ENCODE data around the gene BABAM2. TPM values are rescaled to one million over a fixed set of nuclear protein-coding genes. Genes with fewer than 3 reads are reported as not detected.

Gene BABAM2
- total RNA-seq, 2 experiments from 2014 or later: 41.8 to 47.2 TPM

- Mint-ChIP-seq H3K4me1 (ENCODE audit: low read depth) (no peaks in the 10 kb centered on the region), H3K4me3 (no peak overlapping the region), H3K36me3 (ENCODE audit: low read depth) (no peaks in the 10 kb centered on the region), H3K27me3 (ENCODE audit: low read depth) (no peaks in the 10 kb centered on the region), H3K9me3 (no peaks in the 10 kb centered on the region), H3K27ac (no peak overlapping the region)
- no peak for DNase-seq
- intact Hi-C loops (cut with micrococcal nuclease): no loop called here
- CTCF ChIA-PET: interaction anchor here (0.6 kb wide), 1 partner anchor 514 kb away, joined by 5 read pairs; no protein-coding TSS in a partner anchor
Observed at GRCh38 chr2:28319118-28320008, 428.8 kb downstream of the BABAM2 start.

DNA sequence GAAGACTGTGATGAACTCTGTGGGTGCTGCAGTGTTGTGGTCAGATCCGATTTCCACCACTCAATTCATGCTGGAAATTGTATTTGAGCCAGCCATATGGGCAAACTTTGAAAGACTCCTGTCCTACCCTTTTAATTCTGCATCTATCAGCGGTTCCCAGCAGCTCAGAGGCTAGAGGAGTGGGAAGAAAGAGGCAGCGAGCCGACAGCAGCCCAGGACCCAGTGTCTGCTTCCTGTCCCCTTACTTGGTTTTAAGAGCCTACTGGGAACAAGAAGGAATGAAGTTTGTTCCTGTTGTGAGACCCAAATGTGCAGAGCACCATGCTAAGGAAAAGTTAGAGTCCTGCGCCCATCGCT is 429.5 kb downstream of the BABAM2 start:
- no peaks in the 10 kb centered on the region for H3K4me1 Mint-ChIP-seq (ENCODE audit: low read depth)
- CTCF ChIA-PET: no interaction called here
- H3K27me3 Mint-ChIP-seq (ENCODE audit: low read depth): no peaks in the 10 kb centered on the region
- H3K36me3 Mint-ChIP-seq (ENCODE audit: low read depth): no peaks in the 10 kb centered on the region
- no peak overlapping the region for H3K4me3 Mint-ChIP-seq
- no peak overlapping the region for H3K27ac Mint-ChIP-seq
- no peak for DNase-seq
- no peaks in the 10 kb centered on the region for H3K9me3 Mint-ChIP-seq
- intact Hi-C loops (cut with micrococcal nuclease): no loop called here

DNA sequence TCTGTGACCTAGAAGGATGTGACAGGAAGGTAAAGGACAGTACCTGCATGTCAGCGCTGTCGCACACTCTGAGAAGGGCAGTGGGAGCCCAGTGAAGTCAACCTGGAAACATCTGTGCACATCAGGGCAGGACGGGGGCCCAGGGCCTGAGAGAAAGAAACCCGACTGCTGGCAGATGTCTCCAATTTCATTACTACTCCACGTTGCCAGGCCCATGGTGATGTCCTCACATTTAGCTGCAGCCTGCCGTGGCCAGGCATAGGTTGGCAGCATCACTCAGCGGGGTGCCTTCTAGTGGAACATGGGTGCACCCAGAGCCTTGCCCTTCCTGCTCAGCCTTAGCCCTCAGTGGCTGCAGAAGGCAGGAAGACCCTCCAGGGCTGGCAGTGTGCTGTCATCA is 429.8 kb downstream of the BABAM2 start:
- H3K9me3 Mint-ChIP-seq: no peaks in the 10 kb centered on the region
- H3K27me3 Mint-ChIP-seq (ENCODE audit: low read depth): no peaks in the 10 kb centered on the region
- CTCF ChIA-PET: no interaction called here
- no peak overlapping the region for H3K4me3 Mint-ChIP-seq
- H3K36me3 Mint-ChIP-seq (ENCODE audit: low read depth): no peaks in the 10 kb centered on the region
- no peak for DNase-seq
- no peaks in the 10 kb centered on the region for H3K4me1 Mint-ChIP-seq (ENCODE audit: low read depth)
- no peak overlapping the region for H3K27ac Mint-ChIP-seq
- intact Hi-C loops (cut with micrococcal nuclease): no loop called here

DNA sequence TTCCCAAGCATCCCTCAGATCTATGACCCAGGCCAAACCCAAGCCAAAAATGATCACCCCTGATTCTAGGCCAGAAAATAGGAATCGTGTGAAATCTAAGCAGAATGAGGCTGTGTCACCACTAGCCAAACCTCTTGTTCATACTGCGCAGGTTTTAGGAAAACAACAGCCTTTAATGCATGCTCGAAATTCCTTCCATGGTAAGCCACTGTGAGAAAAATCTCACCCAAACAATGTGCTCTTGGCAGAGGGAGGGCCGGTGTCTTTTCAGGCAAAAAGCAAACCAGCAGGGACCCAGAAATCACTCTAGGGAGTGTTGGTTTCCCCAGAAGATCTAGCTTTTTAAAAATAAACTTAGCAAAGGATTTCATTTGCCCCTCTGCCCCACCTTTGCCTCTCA is 430.9 kb downstream of the BABAM2 start:
- CTCF ChIA-PET: no interaction called here
- no peaks in the 10 kb centered on the region for H3K9me3 Mint-ChIP-seq
- no peak overlapping the region for H3K27ac Mint-ChIP-seq
- no peaks in the 10 kb centered on the region for H3K27me3 Mint-ChIP-seq (ENCODE audit: low read depth)
- no peaks in the 10 kb centered on the region for H3K36me3 Mint-ChIP-seq (ENCODE audit: low read depth)
- no peak for DNase-seq
- intact Hi-C loops (cut with micrococcal nuclease): no loop called here
- no peak overlapping the region for H3K4me3 Mint-ChIP-seq
- peaks cover 9% of the 10 kb centered on the region for H3K4me1 Mint-ChIP-seq (ENCODE audit: low read depth)

DNA sequence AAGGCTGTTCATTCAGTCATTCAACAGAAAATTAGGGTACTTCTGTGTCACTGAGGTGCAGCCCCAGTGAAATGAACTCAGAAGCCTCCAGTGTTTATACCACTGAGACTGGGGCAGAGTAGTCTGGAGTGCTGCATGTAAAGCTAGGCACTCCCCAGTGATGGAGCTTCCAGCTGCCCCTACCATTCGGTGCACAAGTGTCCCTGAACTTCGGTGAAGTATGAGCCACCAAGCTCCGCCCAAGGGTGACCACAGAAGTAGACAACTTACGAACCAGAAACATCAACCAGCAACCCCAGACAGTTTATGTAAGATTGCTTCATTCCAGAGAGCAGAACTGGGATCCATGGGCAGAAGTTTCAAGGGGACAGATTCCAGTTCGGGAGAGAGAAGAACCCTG is 431.5 kb downstream of the BABAM2 start:
- intact Hi-C loops (cut with micrococcal nuclease): no loop called here
- DNase-seq: no peak
- Mint-ChIP-seq H3K27ac (no peak overlapping the region), H3K27me3 (ENCODE audit: low read depth) (no peaks in the 10 kb centered on the region), H3K36me3 (ENCODE audit: low read depth) (no peaks in the 10 kb centered on the region), H3K4me1 (ENCODE audit: low read depth) (peaks cover 9% of the 10 kb centered on the region), H3K9me3 (no peaks in the 10 kb centered on the region), H3K4me3 (no peak overlapping the region)
- CTCF ChIA-PET: no interaction called here

DNA sequence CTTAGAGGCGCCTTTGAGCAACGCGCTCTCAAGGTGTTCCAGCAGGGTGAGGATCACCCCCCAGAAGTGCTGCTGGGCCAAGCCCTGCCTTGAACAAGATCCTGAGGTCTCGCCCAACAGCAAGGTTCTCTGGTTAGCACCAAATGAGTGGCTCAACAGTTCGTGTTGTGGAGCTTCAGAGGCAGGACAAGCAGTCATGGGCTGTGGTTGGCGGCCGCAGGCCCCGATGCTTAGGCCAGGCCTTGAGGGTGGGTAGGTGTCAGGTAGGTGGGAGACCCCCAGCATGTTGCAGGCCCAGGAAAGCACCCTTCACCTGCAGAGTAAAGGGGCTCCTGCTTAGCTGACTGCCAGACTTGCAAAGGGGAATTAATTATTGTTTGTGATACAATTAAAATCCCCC is 431.9 kb downstream of the BABAM2 start:
- DNase-seq: no peak
- Mint-ChIP-seq H3K4me3 (no peak overlapping the region), H3K27me3 (ENCODE audit: low read depth) (no peaks in the 10 kb centered on the region), H3K9me3 (no peaks in the 10 kb centered on the region), H3K36me3 (ENCODE audit: low read depth) (no peaks in the 10 kb centered on the region), H3K4me1 (ENCODE audit: low read depth) (peaks cover 9% of the 10 kb centered on the region), H3K27ac (no peak overlapping the region)
- CTCF ChIA-PET: interaction anchor here (0.8 kb wide), 1 partner anchor 28 kb away, joined by 3 read pairs; no protein-coding TSS in a partner anchor
- intact Hi-C loops (cut with micrococcal nuclease): no loop called here

DNA sequence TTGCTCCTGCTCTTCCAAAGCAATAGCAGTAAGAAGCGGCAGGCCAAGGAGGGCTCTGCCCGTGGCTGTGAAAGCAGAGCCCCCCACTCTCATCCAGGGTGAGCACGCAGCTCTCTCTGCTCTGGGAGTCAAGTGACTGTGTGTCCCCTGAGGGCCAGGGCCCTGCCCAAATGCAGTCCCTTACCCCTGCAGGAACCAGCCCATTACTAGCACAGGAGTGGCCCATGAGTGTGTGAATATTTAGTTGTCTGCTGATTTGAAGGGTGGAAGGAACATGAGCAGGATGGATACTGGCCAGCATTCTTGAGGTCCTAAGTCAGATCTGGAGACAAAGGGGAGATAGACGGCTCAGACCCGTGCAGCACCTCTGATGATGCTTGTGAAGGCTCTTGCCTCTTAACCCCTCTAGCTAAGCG is 432.5 kb downstream of the BABAM2 start:
- no peaks in the 10 kb centered on the region for H3K36me3 Mint-ChIP-seq (ENCODE audit: low read depth)
- DNase-seq: no peak
- intact Hi-C loops (cut with micrococcal nuclease): no loop called here
- no peaks in the 10 kb centered on the region for H3K27me3 Mint-ChIP-seq (ENCODE audit: low read depth)
- H3K9me3 Mint-ChIP-seq: no peaks in the 10 kb centered on the region
- H3K27ac Mint-ChIP-seq: no peak overlapping the region
- no peak overlapping the region for H3K4me3 Mint-ChIP-seq
- CTCF ChIA-PET: interaction anchor here (0.8 kb wide), 1 partner anchor 28 kb away, joined by 3 read pairs; no protein-coding TSS in a partner anchor
- H3K4me1 Mint-ChIP-seq (ENCODE audit: low read depth): peaks cover 10% of the 10 kb centered on the region

DNA sequence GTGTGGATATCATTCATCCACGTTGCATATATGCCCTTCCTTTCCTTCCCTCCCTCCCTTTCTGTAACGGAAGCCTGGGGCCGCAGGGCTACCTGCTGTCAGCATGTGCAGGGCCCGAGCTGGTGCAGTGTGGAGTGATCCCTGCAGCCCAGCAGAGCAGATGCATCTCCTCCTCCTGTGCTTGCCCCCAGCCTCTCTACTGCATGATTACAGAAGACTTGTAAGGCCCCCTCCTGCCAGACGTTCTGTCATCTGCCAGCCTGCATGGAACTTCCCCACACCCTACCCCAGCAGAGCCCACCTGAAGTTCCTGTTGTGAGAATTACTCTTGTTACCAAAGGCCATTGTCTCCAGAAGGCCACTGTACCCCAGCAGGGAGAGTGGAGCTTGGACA is 434.6 kb downstream of the BABAM2 start:
- CTCF ChIA-PET: no interaction called here
- intact Hi-C loops (cut with micrococcal nuclease): no loop called here
- Mint-ChIP-seq H3K27me3 (ENCODE audit: low read depth) (no peaks in the 10 kb centered on the region), H3K4me1 (ENCODE audit: low read depth) (peaks cover 14% of the 10 kb centered on the region), H3K36me3 (ENCODE audit: low read depth) (no peaks in the 10 kb centered on the region), H3K4me3 (no peak overlapping the region), H3K27ac (no peak overlapping the region), H3K9me3 (no peaks in the 10 kb centered on the region)
- DNase-seq: no peak

GRCh38 chr2:28325567-28326468 is 435.3 kb downstream of the BABAM2 start:
- no peak overlapping the region for H3K4me3 Mint-ChIP-seq
- CTCF ChIA-PET: interaction anchor here (0.6 kb wide), 1 partner anchor 20 kb away, joined by 3 read pairs; no protein-coding TSS in a partner anchor

GRCh38 chr2:28326469-28326805 is 435.9 kb downstream of the BABAM2 start:
- Mint-ChIP-seq H3K27ac (no peak overlapping the region), H3K9me3 (no peaks in the 10 kb centered on the region), H3K36me3 (ENCODE audit: low read depth) (no peaks in the 10 kb centered on the region), H3K4me3 (no peak overlapping the region), H3K4me1 (ENCODE audit: low read depth) (peaks cover 14% of the 10 kb centered on the region), H3K27me3 (ENCODE audit: low read depth) (no peaks in the 10 kb centered on the region)
- CTCF ChIA-PET: no interaction called here
- intact Hi-C loops (cut with micrococcal nuclease): no loop called here
- no peak for DNase-seq

More at GRCh38 chr2:28325567-28326468, 435.3 kb downstream of the BABAM2 start:
- Mint-ChIP-seq H3K4me1 (ENCODE audit: low read depth) (peaks cover 14% of the 10 kb centered on the region), H3K36me3 (ENCODE audit: low read depth) (no peaks in the 10 kb centered on the region), H3K9me3 (no peaks in the 10 kb centered on the region), H3K27me3 (ENCODE audit: low read depth) (no peaks in the 10 kb centered on the region), H3K27ac (no peak overlapping the region)
- DNase-seq: no peak
- intact Hi-C loops (cut with micrococcal nuclease): no loop called here

GRCh38 chr2:28326881-28327505 is 436.5 kb downstream of the BABAM2 start:
- H3K4me3 Mint-ChIP-seq: no peak overlapping the region
- CTCF ChIA-PET: no interaction called here
- no peaks in the 10 kb centered on the region for H3K36me3 Mint-ChIP-seq (ENCODE audit: low read depth)
- H3K27me3 Mint-ChIP-seq (ENCODE audit: low read depth): no peaks in the 10 kb centered on the region
- intact Hi-C loops (cut with micrococcal nuclease): no loop called here
- no peak for DNase-seq
- no peaks in the 10 kb centered on the region for H3K9me3 Mint-ChIP-seq
- peaks cover 14% of the 10 kb centered on the region for H3K4me1 Mint-ChIP-seq (ENCODE audit: low read depth)
- no peak overlapping the region for H3K27ac Mint-ChIP-seq

DNA sequence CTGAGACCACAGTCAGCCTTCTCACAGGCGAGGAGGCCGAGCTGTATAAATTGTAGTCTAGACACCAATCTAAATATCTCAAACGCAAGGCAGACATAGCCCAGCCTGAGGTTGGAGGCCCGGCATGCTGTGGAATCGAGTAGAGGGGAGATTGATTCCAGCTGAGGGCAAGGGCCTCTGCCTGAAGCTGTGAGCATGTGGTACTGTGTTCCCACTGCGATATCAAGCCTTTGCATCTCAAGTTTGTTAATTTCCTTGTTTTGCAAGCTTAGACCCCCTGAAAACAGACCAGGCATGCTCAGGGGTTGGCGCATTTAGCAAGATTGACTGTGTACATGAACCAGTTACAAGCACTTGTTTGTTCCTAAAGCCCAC is 437.0 kb downstream of the BABAM2 start:
- Mint-ChIP-seq H3K27me3 (ENCODE audit: low read depth) (no peaks in the 10 kb centered on the region), H3K4me3 (no peak overlapping the region), H3K4me1 (ENCODE audit: low read depth) (peaks cover 14% of the 10 kb centered on the region), H3K9me3 (no peaks in the 10 kb centered on the region), H3K36me3 (ENCODE audit: low read depth) (no peaks in the 10 kb centered on the region), H3K27ac (no peak overlapping the region)
- intact Hi-C loops (cut with micrococcal nuclease): no loop called here
- CTCF ChIA-PET: no interaction called here
- DNase-seq: no peak
